Measurements from ENCODE around the gene KLC1. TPM values are rescaled to one million over a fixed set of nuclear protein-coding genes. Genes with fewer than 3 reads are reported as not detected.
A peak's percentile ranks its signal among the peaks of the same experiment; 100 is the strongest.

The KLC1 gene
- total RNA-seq, 2 donors from 2014 or later, result 170 to 178 TPM

DNA sequence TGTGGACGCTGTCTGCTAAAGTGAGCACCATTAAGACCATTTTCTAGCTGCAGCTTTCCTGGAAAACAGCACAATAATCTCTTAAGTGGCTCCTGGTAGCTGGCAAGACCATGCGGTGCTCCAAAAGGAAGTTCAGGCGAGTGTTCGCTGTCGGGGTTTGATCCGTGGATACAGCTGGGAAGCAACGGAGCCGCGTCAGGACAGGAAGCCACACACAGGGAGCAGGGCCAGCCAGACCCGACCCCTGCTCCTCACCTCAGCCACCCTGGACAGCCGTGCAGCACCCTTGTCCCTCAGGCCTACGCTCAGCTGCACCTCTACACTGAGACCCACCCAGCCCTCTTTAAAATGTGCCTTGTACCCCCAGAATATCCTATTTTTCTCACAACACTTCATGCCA, 106.0 kb downstream of the KLC1 start:
- H3K36me3 Mint-ChIP-seq (ENCODE audit: low read depth), result peaks cover 38% of the 10 kb centered on the region
- Histone ChIP-seq H3K36me3 (ENCODE audit: control insufficient read depth, insufficient read depth, low read length) (peaks cover 37% of the 10 kb centered on the region), H3K4me1 (ENCODE audit: control insufficient read depth, insufficient read depth, low read length) (no peaks in the 10 kb centered on the region), H3K9me3 (ENCODE audit: control insufficient read depth, low read length) (no peaks in the 10 kb centered on the region), H3K9ac (ENCODE audit: extremely low read depth, low read length, poor library complexity, severe bottlenecking) (no peak overlapping the region), H3K4me3 (ENCODE audit: low read length) (no peak overlapping the region), H3K27ac (ENCODE audit: low read depth, low read length) (peak overlapping the region; percentile 57), H3K27me3 (ENCODE audit: control insufficient read depth, insufficient read depth, low read length, poor library complexity, severe bottlenecking) (no peaks in the 10 kb centered on the region)
- H3K4me3 Mint-ChIP-seq, result no peak overlapping the region
- H3K27ac Mint-ChIP-seq, result no peak overlapping the region
- no peak for DNase-seq
- H3K27me3 Mint-ChIP-seq (ENCODE audit: insufficient read depth), result no peaks in the 10 kb centered on the region
- TF ChIP-seq, protein P1, sequence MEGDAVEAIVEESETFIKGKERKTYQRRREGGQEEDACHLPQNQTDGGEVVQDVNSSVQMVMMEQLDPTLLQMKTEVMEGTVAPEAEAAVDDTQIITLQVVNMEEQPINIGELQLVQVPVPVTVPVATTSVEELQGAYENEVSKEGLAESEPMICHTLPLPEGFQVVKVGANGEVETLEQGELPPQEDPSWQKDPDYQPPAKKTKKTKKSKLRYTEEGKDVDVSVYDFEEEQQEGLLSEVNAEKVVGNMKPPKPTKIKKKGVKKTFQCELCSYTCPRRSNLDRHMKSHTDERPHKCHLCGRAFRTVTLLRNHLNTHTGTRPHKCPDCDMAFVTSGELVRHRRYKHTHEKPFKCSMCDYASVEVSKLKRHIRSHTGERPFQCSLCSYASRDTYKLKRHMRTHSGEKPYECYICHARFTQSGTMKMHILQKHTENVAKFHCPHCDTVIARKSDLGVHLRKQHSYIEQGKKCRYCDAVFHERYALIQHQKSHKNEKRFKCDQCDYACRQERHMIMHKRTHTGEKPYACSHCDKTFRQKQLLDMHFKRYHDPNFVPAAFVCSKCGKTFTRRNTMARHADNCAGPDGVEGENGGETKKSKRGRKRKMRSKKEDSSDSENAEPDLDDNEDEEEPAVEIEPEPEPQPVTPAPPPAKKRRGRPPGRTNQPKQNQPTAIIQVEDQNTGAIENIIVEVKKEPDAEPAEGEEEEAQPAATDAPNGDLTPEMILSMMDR (conservative IDR thresholded peaks at IDR 0.05), result no peak
- WGBS, 2 experiments (ENCODE audit: insufficient coverage in 1 of 2, insufficient read length in 1 of 2), result 95 to 96% methylated on average over 9 to 12 of the region's 12 CpGs
- no peaks in the 10 kb centered on the region for H3K4me1 Mint-ChIP-seq
- no peaks in the 10 kb centered on the region for H3K9me3 Mint-ChIP-seq

DNA sequence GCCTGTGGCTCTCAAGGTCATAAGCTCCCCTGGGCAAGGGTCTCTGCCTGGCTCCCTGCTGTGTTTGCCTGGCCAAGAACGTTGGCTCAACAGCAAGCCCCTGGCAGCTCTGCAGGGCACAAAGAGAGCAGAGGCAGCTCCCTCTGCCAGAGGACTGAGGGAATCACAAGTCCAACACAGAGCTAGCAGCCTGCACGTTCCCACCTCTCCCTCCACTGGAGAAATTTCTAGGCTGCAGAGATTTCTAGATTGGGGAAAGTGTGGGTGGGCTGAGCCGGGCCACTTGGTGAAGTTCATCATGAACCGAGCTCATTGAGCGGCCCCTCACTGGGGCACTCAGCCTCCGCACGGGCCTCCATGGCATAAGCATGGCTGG, 106.4 kb downstream of the KLC1 start:
- H3K27ac Mint-ChIP-seq, result no peak overlapping the region
- TF ChIP-seq, protein P1 (conservative IDR thresholded peaks at IDR 0.05), result no peak
- peaks cover 42% of the 10 kb centered on the region for H3K36me3 Mint-ChIP-seq (ENCODE audit: low read depth)
- H3K4me3 Mint-ChIP-seq, result no peak overlapping the region
- Histone ChIP-seq H3K27me3 (ENCODE audit: control insufficient read depth, insufficient read depth, low read length, poor library complexity, severe bottlenecking) (no peaks in the 10 kb centered on the region), H3K9me3 (ENCODE audit: control insufficient read depth, low read length) (no peaks in the 10 kb centered on the region), H3K9ac (ENCODE audit: extremely low read depth, low read length, poor library complexity, severe bottlenecking) (no peak overlapping the region), H3K4me1 (ENCODE audit: control insufficient read depth, insufficient read depth, low read length) (no peaks in the 10 kb centered on the region), H3K27ac (ENCODE audit: low read depth, low read length) (peak overlapping the region; percentile 83), H3K4me3 (ENCODE audit: low read length) (no peak overlapping the region), H3K36me3 (ENCODE audit: control insufficient read depth, insufficient read depth, low read length) (peaks cover 33% of the 10 kb centered on the region)
- no peak for DNase-seq
- no peaks in the 10 kb centered on the region for H3K27me3 Mint-ChIP-seq (ENCODE audit: insufficient read depth)
- no peaks in the 10 kb centered on the region for H3K4me1 Mint-ChIP-seq
- 88 to 89% methylated on average over 3 to 7 of the region's 7 CpGs for WGBS, 2 experiments (ENCODE audit: insufficient coverage in 1 of 2, insufficient read length in 1 of 2)
- H3K9me3 Mint-ChIP-seq, result no peaks in the 10 kb centered on the region

DNA sequence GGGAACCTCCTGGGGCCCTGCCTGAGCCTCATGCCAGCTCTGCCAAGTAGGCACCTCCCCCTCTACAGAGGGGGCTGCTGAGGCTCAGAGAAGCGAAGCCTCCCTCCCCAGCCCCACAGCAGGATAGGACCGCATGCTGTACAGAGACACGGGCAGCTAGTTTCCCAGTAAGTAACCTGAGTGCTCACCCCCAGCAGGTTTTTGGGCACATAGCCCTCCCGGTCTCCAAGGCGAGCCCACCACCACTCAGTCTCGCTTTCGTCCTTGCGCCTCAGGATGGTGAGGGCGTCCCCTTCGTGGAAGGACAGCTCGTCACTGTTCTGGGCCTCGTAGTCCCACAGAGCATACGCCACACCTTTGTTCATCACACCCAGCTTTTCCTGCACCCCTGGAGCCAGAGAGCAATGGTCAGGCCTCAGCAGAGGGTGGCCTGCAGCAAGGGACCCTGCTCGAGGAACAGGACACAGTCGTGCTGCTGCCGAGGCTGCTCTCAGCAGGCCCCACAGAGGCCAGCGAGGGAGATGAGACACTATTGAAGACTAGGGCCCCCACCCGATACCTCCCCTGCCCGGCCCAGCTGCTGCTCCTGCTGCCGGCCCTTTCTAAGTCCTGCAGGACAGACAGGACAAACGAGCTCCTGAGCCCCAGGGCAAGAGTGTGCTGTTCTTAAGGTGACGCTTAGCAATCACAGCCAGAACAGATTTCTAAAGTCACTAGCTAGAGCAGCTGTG, 107.0 kb downstream of the KLC1 start:
- TF ChIP-seq, protein P1 (conservative IDR thresholded peaks at IDR 0.05), result no peak
- peaks cover 43% of the 10 kb centered on the region for H3K36me3 Mint-ChIP-seq (ENCODE audit: low read depth)
- H3K9me3 ChIP-seq (ENCODE audit: control insufficient read depth, low read length), result no peaks in the 10 kb centered on the region
- H3K4me3 ChIP-seq (ENCODE audit: low read length), result no peak overlapping the region
- H3K4me1 Mint-ChIP-seq, result no peaks in the 10 kb centered on the region
- no peaks in the 10 kb centered on the region for H3K27me3 Mint-ChIP-seq (ENCODE audit: insufficient read depth)
- no peak for DNase-seq
- H3K9me3 Mint-ChIP-seq, result no peaks in the 10 kb centered on the region
- no peak overlapping the region for H3K9ac ChIP-seq (ENCODE audit: extremely low read depth, low read length, poor library complexity, severe bottlenecking)
- H3K27ac ChIP-seq (ENCODE audit: low read depth, low read length), result peak overlapping the region; percentile 83
- no peaks in the 10 kb centered on the region for H3K4me1 ChIP-seq (ENCODE audit: control insufficient read depth, insufficient read depth, low read length)
- H3K36me3 ChIP-seq (ENCODE audit: control insufficient read depth, insufficient read depth, low read length), result peaks cover 34% of the 10 kb centered on the region
- H3K4me3 Mint-ChIP-seq, result no peak overlapping the region
- WGBS, 2 experiments (ENCODE audit: insufficient coverage in 1 of 2, insufficient read length in 1 of 2), result 92 to 93% methylated on average over 14 to 22 of the region's 22 CpGs
- peak overlapping the region; percentile 64 for H3K27ac Mint-ChIP-seq
- H3K27me3 ChIP-seq (ENCODE audit: control insufficient read depth, insufficient read depth, low read length, poor library complexity, severe bottlenecking), result no peaks in the 10 kb centered on the region
